ENCODE measurements around the gene LRFN3. TPM values are rescaled to one million over a fixed set of nuclear protein-coding genes. Genes with fewer than 3 reads are reported as not detected.

LRFN3 gene
- total RNA-seq, 1 donor from 2014 or later: 2.3 TPM

DNA sequence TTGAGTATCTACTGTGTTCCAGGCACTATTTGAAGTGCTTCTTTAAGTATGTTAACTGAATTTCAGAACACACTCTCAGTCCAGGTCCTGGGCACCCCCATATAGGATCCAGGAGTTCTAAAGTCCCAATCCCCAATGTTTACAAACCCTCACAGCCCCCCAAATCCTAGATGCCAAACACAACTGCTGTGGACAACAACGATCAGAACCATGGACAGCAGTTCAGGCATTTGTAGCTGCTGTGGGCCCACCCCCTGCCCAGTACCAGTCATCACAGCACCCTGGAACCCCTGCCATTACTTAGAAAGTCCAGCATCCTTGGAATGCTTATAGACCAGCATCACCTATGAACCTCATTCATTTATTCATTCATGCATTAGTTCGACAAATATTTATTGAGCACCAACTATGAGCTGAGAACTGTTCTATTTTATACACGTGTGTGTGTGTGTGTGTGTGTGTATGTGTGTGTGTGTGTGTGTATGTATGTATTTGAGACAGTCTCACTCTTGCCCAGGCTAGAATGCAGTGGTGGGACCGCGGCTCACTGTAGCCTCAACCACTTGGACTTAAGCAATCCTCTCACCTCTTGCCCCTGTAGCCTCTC, 39.5 kb downstream of the LRFN3 start:
- no peak for TF ChIP-seq EZH2 (IDR thresholded peaks at IDR 0.05)
- TF ChIP-seq, protein P1, sequence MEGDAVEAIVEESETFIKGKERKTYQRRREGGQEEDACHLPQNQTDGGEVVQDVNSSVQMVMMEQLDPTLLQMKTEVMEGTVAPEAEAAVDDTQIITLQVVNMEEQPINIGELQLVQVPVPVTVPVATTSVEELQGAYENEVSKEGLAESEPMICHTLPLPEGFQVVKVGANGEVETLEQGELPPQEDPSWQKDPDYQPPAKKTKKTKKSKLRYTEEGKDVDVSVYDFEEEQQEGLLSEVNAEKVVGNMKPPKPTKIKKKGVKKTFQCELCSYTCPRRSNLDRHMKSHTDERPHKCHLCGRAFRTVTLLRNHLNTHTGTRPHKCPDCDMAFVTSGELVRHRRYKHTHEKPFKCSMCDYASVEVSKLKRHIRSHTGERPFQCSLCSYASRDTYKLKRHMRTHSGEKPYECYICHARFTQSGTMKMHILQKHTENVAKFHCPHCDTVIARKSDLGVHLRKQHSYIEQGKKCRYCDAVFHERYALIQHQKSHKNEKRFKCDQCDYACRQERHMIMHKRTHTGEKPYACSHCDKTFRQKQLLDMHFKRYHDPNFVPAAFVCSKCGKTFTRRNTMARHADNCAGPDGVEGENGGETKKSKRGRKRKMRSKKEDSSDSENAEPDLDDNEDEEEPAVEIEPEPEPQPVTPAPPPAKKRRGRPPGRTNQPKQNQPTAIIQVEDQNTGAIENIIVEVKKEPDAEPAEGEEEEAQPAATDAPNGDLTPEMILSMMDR (IDR thresholded peaks at IDR 0.05): no peak
- TF ChIP-seq EZH2phosphoT487 (IDR thresholded peaks at IDR 0.05): no peak
- Histone ChIP-seq H3K4me2 (no peak overlapping the region), H3K27ac (no peak overlapping the region), H3F3A (ENCODE audit: low read depth) (no peaks in the 10 kb centered on the region), H3K4me3 (no peak overlapping the region), H4K20me1 (ENCODE audit: low read depth) (peaks cover 9% of the 10 kb centered on the region), H3K36me3 (no peaks in the 10 kb centered on the region), H2AFZ (replicated peaks) (no peak overlapping the region), H3K79me2 (ENCODE audit: low read depth) (no peaks in the 10 kb centered on the region), H3K9me3 (ENCODE audit: low read depth) (no peaks in the 10 kb centered on the region), H3K4me1 (no peaks in the 10 kb centered on the region), H3K9ac (no peak overlapping the region), H3K27me3 (peaks cover 6% of the 10 kb centered on the region)
- H3K4me1 Mint-ChIP-seq: no peaks in the 10 kb centered on the region
- peak; percentile 83 for DNase-seq (ENCODE audit: low spot score)
- H3K27me3 Mint-ChIP-seq (ENCODE audit: insufficient read depth, low read depth): peaks cover 17% of the 10 kb centered on the region
- no peaks in the 10 kb centered on the region for H3K36me3 Mint-ChIP-seq
- peak overlapping the region; percentile 14 for H3K4me3 Mint-ChIP-seq
- H3K9me3 Mint-ChIP-seq: no peaks in the 10 kb centered on the region
- no peak overlapping the region for H3K27ac Mint-ChIP-seq

DNA sequence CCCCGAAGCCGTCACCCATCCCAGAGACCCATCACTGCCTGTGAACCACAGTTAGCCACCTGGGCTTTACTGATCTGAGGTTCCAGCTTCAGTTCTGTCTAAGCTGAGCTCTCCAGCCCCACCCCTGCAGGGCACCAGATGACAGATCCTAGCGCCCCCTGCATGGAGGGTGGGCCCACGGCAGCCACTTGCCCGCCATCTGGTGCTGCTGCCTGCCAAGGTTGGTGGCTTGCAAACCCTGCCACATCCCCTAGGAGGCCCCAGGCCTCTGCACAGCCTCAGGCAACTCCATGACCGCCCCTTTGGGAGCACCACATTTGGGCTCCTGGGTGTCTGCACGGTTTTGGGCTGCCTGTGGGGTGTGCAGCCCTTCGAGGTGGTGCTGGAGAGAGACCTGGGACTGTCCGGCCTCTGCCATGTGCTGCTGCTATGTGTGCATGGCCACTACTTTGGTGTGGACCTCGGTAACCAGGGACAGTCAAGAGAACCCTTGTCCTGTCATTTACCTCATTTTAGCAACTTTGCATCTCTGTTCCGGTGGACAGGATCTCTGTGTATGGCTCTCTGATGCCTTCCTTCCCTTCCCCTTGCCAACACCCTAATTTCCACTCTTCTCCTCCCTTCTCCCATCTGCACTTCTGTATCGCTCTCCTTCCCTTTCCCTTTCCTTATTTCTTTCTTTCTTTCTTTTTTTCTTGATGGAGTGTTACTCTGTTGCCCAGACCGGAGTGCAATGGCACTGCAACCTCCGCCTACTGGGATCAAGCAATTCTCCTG, 41.5 kb downstream of the LRFN3 start:
- TF ChIP-seq, protein P1 (IDR thresholded peaks at IDR 0.05): peak; percentile 56
- no peak for TF ChIP-seq EZH2 (IDR thresholded peaks at IDR 0.05)
- no peak overlapping the region for H3K27ac Mint-ChIP-seq
- H3K4me2 ChIP-seq: no peak overlapping the region

DNA sequence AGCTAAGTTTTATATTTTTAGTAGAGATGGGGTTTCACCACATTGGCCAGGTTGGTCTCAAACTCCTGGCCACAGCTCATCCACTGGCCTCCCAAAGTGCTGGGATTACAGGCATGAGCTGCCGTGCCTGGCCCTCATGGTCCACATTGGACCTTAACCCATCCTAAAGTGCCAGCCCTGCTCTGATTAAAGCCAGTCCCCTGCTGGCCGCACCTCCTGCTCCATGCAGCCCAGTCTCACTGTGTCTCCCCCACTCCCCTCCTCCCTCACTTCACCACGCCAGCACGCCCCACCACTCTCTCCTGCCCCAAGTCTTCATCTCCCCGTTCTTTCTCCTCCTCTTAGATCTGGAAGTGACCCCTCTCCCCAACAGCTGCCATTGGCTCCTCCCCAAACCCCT, 42.1 kb downstream of the LRFN3 start:
- TF ChIP-seq EZH2phosphoT487 (IDR thresholded peaks at IDR 0.05): no peak
- TF ChIP-seq EZH2 (IDR thresholded peaks at IDR 0.05): no peak
- TF ChIP-seq, protein P1 (IDR thresholded peaks at IDR 0.05): no peak
- Histone ChIP-seq H2AFZ (replicated peaks) (no peak overlapping the region), H3K36me3 (no peaks in the 10 kb centered on the region), H3K4me3 (no peak overlapping the region), H3K79me2 (ENCODE audit: low read depth) (no peaks in the 10 kb centered on the region), H3K4me2 (no peak overlapping the region), H3K27me3 (peaks cover 30% of the 10 kb centered on the region), H3K27ac (no peak overlapping the region), H3K9ac (no peak overlapping the region), H3F3A (ENCODE audit: low read depth) (no peaks in the 10 kb centered on the region), H3K4me1 (no peaks in the 10 kb centered on the region), H4K20me1 (ENCODE audit: low read depth) (peaks cover 9% of the 10 kb centered on the region), H3K9me3 (ENCODE audit: low read depth) (no peaks in the 10 kb centered on the region)
- Mint-ChIP-seq H3K9me3 (no peaks in the 10 kb centered on the region), H3K4me3 (peak overlapping the region; percentile 27), H3K36me3 (no peaks in the 10 kb centered on the region), H3K4me1 (no peaks in the 10 kb centered on the region), H3K27ac (no peak overlapping the region), H3K27me3 (ENCODE audit: insufficient read depth, low read depth) (peaks cover 23% of the 10 kb centered on the region)
- DNase-seq (ENCODE audit: low spot score): no peak

More for the DNA sequence above, 41.5 kb downstream of the LRFN3 start:
- Histone ChIP-seq H3K9ac (no peak overlapping the region), H3K79me2 (ENCODE audit: low read depth) (no peaks in the 10 kb centered on the region), H3K27ac (no peak overlapping the region), H3K27me3 (peaks cover 25% of the 10 kb centered on the region), H3K36me3 (no peaks in the 10 kb centered on the region), H3F3A (ENCODE audit: low read depth) (no peaks in the 10 kb centered on the region), H3K4me1 (no peaks in the 10 kb centered on the region), H4K20me1 (ENCODE audit: low read depth) (peaks cover 9% of the 10 kb centered on the region), H2AFZ (replicated peaks) (peak overlapping the region; percentile 50), H3K4me3 (no peak overlapping the region), H3K9me3 (ENCODE audit: low read depth) (no peaks in the 10 kb centered on the region)
- peak; percentile 79 for DNase-seq (ENCODE audit: low spot score)
- no peaks in the 10 kb centered on the region for H3K4me1 Mint-ChIP-seq
- H3K4me3 Mint-ChIP-seq: peak overlapping the region; percentile 68
- H3K9me3 Mint-ChIP-seq: no peaks in the 10 kb centered on the region
- H3K36me3 Mint-ChIP-seq: no peaks in the 10 kb centered on the region
- H3K27me3 Mint-ChIP-seq (ENCODE audit: insufficient read depth, low read depth): peaks cover 23% of the 10 kb centered on the region

Data from neural progenitor cell (in vitro differentiated cells).